Loucy (cell line): ENCODE data around the gene PEX5L.

Source experiments
- H2AFZ ChIP-seq: fragments of 200-600 bp; sonication (generic); 2 replicates; pipeline ENCODE4 v1.6.0; 2016; ENCODE audit warnings: antibody characterized with exemption, mild to moderate bottlenecking, low read length, moderate library complexity
- H3F3A ChIP-seq: fragments of 200-600 bp; 2 replicates; pipeline ENCODE4 v1.6.0; 2016; ENCODE audit warnings: antibody characterized with exemption, low read depth, mild to moderate bottlenecking
- H3K27me3 ChIP-seq: fragments of 200-600 bp; sonication (generic); 2 replicates; pipeline ENCODE4 v1.6.1; 2014; ENCODE audit warnings: low read length, mild to moderate bottlenecking; ENCODE audit not compliant: insufficient read depth, poor library complexity, severe bottlenecking
- H3K36me3 ChIP-seq: fragments of 200-600 bp; sonication (generic); 2 replicates; pipeline ENCODE4 v1.6.1; 2016; ENCODE audit warnings: low read length; ENCODE audit not compliant: insufficient read depth
- H3K4me1 ChIP-seq: fragments of 200-600 bp; sonication (generic); 2 replicates; pipeline ENCODE4 v1.5.1; 2014; ENCODE audit warnings: low read length, mild to moderate bottlenecking; ENCODE audit not compliant: insufficient read depth, poor library complexity, severe bottlenecking
- H3K4me2 ChIP-seq: fragments of 200-600 bp; sonication (generic); 2 replicates; pipeline ENCODE4 v1.6.0; 2014; ENCODE audit warnings: antibody characterized with exemption, low read length, low read depth, mild to moderate bottlenecking; ENCODE audit not compliant: poor library complexity, severe bottlenecking
- H3K4me3 ChIP-seq: fragments of 200-600 bp; sonication (generic); 2 replicates; pipeline ENCODE4 v1.5.1; 2014; ENCODE audit warnings: low read length, mild to moderate bottlenecking, mixed read lengths; ENCODE audit not compliant: poor library complexity, severe bottlenecking
- H3K79me2 ChIP-seq: fragments of 200-600 bp; sonication (generic); 2 replicates; pipeline ENCODE4 v1.6.1; 2014; ENCODE audit warnings: low read length; ENCODE audit not compliant: insufficient read depth
- H3K9ac ChIP-seq: fragments of 200-600 bp; sonication (generic); 2 replicates; pipeline ENCODE4 v1.6.0; 2014; ENCODE audit warnings: mild to moderate bottlenecking, low read depth, low read length, moderate library complexity; ENCODE audit not compliant: poor library complexity, severe bottlenecking
- H3K9me2 ChIP-seq: fragments of 200-600 bp; sonication (generic); replicated peaks from 2 replicates; pipeline ENCODE4 v1.6.1; 2016; ENCODE audit warnings: low read depth, low read length, mixed read lengths
- H3K9me3 ChIP-seq: fragments of 200-600 bp; sonication (generic); 2 replicates; pipeline ENCODE4 v1.6.1; 2014; ENCODE audit warnings: mild to moderate bottlenecking, antibody characterized with exemption, low read length, low read depth; ENCODE audit not compliant: insufficient read depth
- H4K20me1 ChIP-seq: fragments of 200-600 bp; sonication (generic); 2 replicates; pipeline ENCODE4 v1.6.0; 2014; ENCODE audit warnings: antibody characterized with exemption, low read length, mild to moderate bottlenecking; ENCODE audit not compliant: insufficient read depth, poor library complexity, severe bottlenecking
- EZH2phosphoT487 ChIP-seq: fragments of 200-600 bp; IDR thresholded peaks from 2 replicates; pipeline ENCODE4 v1.6.1; 2018; ENCODE audit warnings: antibody characterized with exemption, mild to moderate bottlenecking, moderate library complexity, borderline replicate concordance
- TF ChIP-seq, protein P1 (sequence below): fragments of 200-600 bp; sonication (generic); conservative IDR thresholded peaks from 2 replicates; pipeline ENCODE4 v1.5.1; 2014; ENCODE audit warnings: mild to moderate bottlenecking, antibody characterized with exemption, low read length

The PEX5L gene

GRCh38 chr3:179801856-179802255, 234.9 kb downstream of the PEX5L start:
- Histone ChIP-seq H4K20me1 (no peaks in the 10 kb centered on the region), H3K27me3 (no peaks in the 10 kb centered on the region), H3K9me3 (no peaks in the 10 kb centered on the region), H2AFZ (no peak overlapping the region), H3K9me2 (no peaks in the 10 kb centered on the region), H3K4me3 (no peak overlapping the region), H3K36me3 (no peaks in the 10 kb centered on the region), H3K9ac (no peak overlapping the region), H3K79me2 (no peaks in the 10 kb centered on the region), H3F3A (no peaks in the 10 kb centered on the region), H3K4me1 (peaks cover 6% of the 10 kb centered on the region), H3K4me2 (no peak overlapping the region)
- TF ChIP-seq, protein P1, sequence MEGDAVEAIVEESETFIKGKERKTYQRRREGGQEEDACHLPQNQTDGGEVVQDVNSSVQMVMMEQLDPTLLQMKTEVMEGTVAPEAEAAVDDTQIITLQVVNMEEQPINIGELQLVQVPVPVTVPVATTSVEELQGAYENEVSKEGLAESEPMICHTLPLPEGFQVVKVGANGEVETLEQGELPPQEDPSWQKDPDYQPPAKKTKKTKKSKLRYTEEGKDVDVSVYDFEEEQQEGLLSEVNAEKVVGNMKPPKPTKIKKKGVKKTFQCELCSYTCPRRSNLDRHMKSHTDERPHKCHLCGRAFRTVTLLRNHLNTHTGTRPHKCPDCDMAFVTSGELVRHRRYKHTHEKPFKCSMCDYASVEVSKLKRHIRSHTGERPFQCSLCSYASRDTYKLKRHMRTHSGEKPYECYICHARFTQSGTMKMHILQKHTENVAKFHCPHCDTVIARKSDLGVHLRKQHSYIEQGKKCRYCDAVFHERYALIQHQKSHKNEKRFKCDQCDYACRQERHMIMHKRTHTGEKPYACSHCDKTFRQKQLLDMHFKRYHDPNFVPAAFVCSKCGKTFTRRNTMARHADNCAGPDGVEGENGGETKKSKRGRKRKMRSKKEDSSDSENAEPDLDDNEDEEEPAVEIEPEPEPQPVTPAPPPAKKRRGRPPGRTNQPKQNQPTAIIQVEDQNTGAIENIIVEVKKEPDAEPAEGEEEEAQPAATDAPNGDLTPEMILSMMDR, result no peak

DNA sequence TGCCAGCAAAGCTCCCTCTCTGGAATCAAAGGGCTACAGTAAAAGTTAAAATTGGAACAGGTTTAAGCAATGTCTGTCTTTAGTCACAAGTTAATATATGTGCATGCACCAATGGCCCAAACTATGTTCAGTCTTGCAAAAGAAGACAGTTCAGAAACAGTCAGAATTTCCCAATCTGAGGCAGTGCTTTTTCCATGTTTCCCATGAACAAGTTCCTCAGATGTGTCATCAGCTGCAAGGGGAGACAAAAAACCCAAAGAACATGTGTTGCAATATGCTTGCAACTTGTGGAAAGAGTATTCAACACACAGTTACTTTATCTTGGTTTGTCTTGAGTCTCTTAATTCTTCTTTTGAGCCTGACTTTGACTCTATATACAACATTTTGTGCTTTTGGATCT, 235.5 kb downstream of the PEX5L start:
- peaks cover 12% of the 10 kb centered on the region for H3K4me1 ChIP-seq

GRCh38 chr3:179797192-179797591, 239.5 kb downstream of the PEX5L start:
- Histone ChIP-seq H3K79me2 (no peaks in the 10 kb centered on the region), H3K27me3 (no peaks in the 10 kb centered on the region), H3K4me2 (no peak overlapping the region), H3K4me3 (no peak overlapping the region), H3K36me3 (no peaks in the 10 kb centered on the region), H3K9me3 (no peaks in the 10 kb centered on the region), H3K9ac (no peak overlapping the region), H4K20me1 (no peaks in the 10 kb centered on the region), H2AFZ (no peak overlapping the region), H3F3A (no peaks in the 10 kb centered on the region), H3K9me2 (no peaks in the 10 kb centered on the region), H3K4me1 (peaks cover 24% of the 10 kb centered on the region)
- TF ChIP-seq, protein P1, result no peak
- no peak for TF ChIP-seq EZH2phosphoT487

More for the DNA sequence above, 235.5 kb downstream of the PEX5L start:
- Histone ChIP-seq H3K36me3 (no peaks in the 10 kb centered on the region), H3K9ac (no peak overlapping the region), H3K9me2 (no peaks in the 10 kb centered on the region), H3K4me3 (no peak overlapping the region), H3K9me3 (no peaks in the 10 kb centered on the region), H4K20me1 (no peaks in the 10 kb centered on the region), H3K4me2 (no peak overlapping the region), H3K79me2 (no peaks in the 10 kb centered on the region), H2AFZ (no peak overlapping the region), H3F3A (no peaks in the 10 kb centered on the region), H3K27me3 (no peaks in the 10 kb centered on the region)
- TF ChIP-seq, protein P1, result no peak
- no peak for TF ChIP-seq EZH2phosphoT487
